HG03103 (cell line): ENCODE results near the gene INS.

Experiments
- ATAC-seq: cut with Tn5 transposase; IDR thresholded peaks from one replicate; pipeline ENCODE4 v1.9.1; 2021; ENCODE audit warnings: low read depth; ENCODE audit not compliant: unreplicated experiment

The INS gene

GRCh38 chr11:2122907-2123627 lies 37.9 kb downstream of the INS start:
- no peak for ATAC-seq

DNA sequence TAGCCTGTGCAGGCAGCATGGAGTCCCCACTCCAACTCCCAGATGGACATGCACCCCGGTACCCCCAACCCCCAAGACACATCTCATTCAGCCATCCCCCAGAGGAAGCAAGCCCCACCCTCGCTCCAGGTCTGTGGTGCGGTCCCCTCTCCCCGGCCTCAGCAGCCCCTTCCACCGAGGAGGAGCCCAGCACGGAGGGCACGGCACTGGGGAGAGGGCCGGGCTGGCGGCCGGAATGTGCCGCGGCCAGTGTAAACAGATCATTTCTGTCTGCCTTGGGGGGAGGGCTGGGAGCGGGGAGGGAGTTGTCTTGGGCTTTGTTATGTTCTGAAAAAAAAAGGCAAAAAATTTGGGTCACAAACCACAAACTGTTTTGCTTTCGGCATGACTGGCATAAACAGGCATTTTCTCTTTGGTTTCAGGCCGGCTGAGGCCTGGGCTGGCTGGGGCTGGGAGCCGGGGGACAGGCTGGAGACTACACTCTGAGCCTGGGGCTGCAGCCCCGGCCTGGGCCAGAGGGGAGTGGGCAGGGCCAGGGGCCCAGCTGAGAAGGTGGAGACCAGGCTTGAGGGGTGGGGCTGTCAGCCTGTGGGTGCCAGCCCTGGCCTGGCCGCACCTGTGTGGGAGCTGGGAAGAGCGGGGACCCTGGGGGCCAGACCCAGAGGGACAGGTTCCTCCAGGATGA lies 38.6 kb downstream of the INS start:
- ATAC-seq = no peak

DNA sequence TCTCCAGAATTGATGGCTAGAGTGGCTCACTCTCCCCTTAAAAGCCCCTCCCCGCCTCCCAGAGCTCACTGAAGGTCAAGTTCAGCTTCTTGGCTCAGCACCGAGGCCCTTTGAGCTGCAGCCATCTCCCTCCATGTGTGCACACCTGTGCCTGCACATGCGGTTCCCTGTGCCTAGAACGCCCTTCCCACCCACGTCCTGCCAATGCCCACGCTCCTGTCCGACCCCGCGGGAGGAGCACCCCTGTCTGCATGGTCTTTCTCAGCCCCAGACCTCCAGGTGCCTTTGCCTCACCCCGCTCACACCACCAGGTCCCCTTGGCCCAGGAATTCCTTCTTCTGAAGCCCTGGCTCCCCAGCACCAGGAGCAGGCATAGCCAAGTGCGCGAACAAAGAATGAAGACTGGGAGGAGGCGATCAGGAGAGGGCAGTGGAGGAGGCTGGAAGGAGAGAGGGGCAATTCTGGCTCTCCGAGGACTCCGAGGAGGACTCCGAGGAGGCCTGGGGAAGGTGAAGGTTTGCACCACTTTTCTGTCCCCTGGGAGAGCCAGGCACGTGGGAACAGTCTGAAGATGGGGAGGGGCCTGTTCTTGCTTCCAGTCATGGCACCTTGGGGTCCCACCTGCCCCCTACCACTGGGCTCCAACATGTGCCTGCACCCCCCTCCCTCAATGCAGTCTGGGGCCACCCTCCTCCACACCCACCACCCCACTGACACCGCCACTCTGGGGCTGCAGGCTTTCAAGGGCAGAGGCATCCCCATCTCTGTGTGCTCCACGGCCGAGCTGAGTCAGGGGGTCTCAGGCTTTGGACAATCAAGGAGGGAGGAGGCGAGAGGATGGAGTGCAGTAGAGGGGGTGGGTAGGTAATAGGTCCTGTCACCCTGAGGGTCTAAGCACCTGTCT lies 39.5 kb downstream of the INS start:
- no peak for ATAC-seq

DNA sequence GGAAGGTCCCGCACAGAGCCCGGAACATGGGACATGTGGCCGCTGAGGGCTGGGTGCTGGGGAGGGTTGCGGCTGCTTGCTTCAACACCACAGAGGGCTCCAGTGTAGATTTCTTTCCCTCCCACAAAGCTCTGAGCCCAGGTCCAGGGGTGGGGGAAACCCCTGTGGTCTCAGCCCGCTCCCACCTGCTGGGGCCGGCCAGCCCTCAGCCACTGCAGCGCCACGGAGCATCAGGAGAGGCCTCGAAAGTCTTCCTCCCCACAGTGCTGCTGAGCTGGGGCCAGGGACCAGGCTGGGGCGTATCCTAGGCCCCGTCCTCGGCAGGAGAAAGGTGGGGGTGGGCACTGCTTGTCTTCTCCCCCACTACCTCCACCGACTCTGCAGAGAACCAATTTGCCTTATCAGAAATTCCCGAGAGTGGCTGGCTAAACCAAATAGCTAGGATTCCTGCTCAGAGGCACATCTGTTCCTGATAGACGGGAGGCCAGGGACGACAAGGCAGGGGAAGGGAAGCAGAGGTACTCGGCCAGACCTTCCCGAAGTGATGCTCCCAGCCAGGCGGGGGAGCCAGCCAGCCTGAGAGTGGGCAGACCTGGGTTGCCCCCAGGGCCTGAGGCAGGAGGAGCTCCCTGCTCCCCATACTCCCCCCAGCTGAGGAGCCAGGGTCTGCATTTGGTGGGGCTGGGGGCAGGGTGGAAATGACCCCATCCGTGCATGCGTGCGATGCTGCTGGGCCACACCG lies 40.5 kb downstream of the INS start:
- no peak for ATAC-seq

DNA sequence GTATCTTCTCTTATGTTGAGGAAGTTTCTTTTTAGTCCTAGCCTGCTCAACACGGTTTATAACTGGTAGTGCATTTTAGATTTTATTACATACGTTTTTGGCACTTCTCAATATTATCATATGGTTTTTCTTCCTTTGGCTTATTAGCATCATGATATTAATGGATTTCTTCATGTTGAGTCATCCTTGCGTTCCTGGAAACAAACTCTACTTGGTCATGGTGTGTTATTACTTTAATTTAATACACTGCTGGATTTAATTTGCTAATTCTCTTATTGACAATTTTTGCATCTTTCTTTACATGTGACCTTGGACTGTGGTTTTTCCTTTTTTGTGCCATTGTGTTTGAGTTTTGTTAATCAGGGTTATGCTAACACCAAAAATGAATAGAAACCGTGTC lies 42.3 kb downstream of the INS start:
- no peak for ATAC-seq

DNA sequence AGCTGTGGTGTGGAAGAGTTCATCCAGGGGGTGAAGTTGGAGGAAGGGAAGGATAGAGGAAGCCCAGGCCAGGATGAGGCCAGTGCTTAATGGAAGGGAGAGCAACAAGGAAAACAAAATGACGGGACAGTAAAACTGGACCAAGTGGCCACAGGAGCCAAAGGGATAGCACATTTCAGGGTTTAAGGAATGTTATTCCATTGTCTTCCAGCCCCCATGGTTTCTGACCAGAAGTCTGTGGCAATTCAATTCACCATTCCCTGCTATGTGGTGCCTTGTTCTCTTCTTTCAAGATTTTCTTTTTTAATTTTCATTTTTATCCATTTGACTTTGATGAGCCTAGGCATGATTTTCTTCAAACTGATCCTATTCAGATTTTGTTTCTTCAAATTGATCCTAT lies 44.3 kb downstream of the INS start:
- no peak for ATAC-seq

GRCh38 chr11:2115308-2115707 lies 45.7 kb downstream of the INS start:
- no peak for ATAC-seq

- ATAC-seq = no peak
Measured at GRCh38 chr11:2114430-2115241, 46.4 kb downstream of the INS start.

DNA sequence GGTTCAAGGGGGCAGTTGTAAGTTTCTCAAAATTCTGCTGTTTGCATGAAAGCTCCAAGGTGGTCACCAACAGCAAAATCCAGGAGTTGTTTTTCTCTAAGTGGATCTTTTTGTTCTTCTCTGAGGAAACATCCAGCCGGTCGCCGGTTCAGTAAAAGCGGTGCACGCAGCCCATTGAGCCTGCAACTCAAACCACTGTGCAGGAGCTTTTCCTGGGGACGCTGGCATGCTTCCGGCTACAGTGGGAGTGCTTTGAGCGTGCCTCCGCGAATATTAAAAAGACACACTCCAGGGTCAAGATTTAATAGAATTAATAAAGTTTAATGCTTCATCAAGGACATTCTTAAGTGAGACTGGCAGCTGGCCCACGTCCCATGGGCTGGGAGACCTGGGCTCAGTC lies 47.2 kb downstream of the INS start:
- no peak for ATAC-seq

DNA sequence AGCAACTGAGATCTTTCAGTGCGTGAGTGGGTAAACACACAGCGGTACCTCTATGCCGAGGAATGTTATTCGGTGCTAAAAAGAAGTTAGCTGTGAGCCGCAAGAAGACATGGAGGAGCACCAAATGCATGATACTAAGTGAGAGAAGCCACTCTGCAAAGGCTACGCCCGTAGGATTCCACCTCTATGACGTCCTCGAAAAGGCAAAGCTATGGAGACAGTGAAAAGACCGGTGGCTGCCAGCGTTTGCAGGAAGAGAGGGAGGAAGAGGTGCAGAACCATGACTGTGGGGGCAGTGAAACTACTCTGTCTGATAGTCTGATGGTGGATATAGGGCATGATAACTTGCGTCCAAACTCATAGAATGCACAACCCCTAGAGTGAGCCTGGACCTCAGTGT lies 50.5 kb downstream of the INS start:
- ATAC-seq = no peak
